Measurements from ENCODE around the gene CSAD. TPM values are rescaled to one million over a fixed set of nuclear protein-coding genes. Genes with fewer than 3 reads are reported as not detected.
A peak's percentile ranks its signal among the peaks of the same experiment; 100 is the strongest.

CSAD gene
- total and polyA plus RNA-seq, 2 of the 13 experiments (the other 11 are each of a cell fraction or from before 2014, with no cell fraction given), result 7.2 to 23.5 TPM

DNA sequence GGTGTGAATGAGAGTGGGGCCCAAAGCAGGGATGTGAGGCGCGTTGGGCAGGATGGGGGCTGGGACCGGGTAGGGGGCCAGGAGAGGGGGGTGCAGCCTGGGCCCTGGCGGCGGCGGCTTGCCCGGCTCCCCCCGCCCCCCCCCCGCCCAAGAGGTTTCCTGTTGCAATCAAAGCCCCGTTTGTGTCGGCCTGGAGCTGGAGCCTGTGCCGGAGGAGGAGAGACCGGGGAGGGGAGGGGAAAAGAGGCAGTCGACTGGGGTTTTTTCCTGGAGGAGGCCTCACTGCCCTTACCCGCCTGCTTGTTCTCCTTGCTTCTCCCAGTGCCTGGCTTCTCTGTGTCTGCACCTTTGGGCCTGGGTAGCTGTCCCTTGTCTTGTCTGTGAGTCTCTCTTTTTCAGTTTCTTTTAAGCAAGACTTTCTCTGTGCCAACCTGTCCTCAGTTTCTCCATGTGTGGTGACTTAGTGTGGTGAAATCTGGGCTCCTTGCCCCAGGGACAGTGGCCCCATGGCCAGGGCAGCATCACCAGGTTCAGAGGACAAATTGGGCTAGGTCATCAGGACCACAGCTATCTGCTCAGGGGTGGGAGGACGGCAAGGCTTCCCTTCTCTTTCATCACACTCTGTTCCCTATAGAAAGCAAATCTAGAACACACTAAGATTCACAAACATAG is 42.8 kb upstream of the CSAD start (continued):
- TF ChIP-seq FOXC1 (CRISPR knock-in tag; IDR thresholded peaks at IDR 0.05; ENCODE audit: borderline replicate concordance) (0 out of 2 replicates have a peak, but pooled peaks have one; percentile 36), ZNF430 (CRISPR knock-in tag; IDR thresholded peaks at IDR 0.05) (no peak), MTA1 (CRISPR knock-in tag; IDR thresholded peaks at IDR 0.05; ENCODE audit: borderline replicate concordance) (no peak), HNRNPK (IDR thresholded peaks at IDR 0.05; ENCODE audit: low read depth, low read length, poor library complexity, severe bottlenecking) (peak; percentile 27), NFATC3 (CRISPR knock-in tag; IDR thresholded peaks at IDR 0.05) (no peak), SRSF1 (optimal IDR thresholded peaks at IDR 0.05; ENCODE audit: low read depth, low read length) (peak; percentile 80), PPARG (CRISPR knock-in tag; conservative IDR thresholded peaks at IDR 0.05) (no peak), ZNF740 (CRISPR knock-in tag; IDR thresholded peaks at IDR 0.05) (no peak), CEBPG (CRISPR knock-in tag; IDR thresholded peaks at IDR 0.05) (0 out of 2 replicates have a peak, but pooled peaks have one; percentile 18), ZFP62 (CRISPR knock-in tag; IDR thresholded peaks at IDR 0.05) (no peak), MBD4 (IDR thresholded peaks at IDR 0.05; ENCODE audit: borderline replicate concordance, low read length) (no peak)
- TF ChIP-seq, protein P1, sequence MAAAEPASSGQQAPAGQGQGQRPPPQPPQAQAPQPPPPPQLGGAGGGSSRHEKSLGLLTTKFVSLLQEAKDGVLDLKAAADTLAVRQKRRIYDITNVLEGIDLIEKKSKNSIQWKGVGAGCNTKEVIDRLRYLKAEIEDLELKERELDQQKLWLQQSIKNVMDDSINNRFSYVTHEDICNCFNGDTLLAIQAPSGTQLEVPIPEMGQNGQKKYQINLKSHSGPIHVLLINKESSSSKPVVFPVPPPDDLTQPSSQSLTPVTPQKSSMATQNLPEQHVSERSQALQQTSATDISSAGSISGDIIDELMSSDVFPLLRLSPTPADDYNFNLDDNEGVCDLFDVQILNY (CRISPR knock-in tag; conservative IDR thresholded peaks at IDR 0.05), result no peak

GRCh38 chr12:53222806-53223261 is 42.1 kb upstream of the CSAD start:
- Histone ChIP-seq H3K27ac (ENCODE audit: extremely low read length, insufficient read depth, low read length) (no peak overlapping the region), H3K4me1 (ENCODE audit: insufficient read depth, low read length) (peaks cover 52% of the 10 kb centered on the region), H3K79me2 (ENCODE audit: insufficient read depth, low read length) (no peaks in the 10 kb centered on the region), H3K4me3 (replicated peaks in 1 of 3; ENCODE audit: insufficient read depth in 1 of 3, low read depth in 2 of 3, low read length in 3 of 3) (peak overlapping the region in 1 of 3 experiments; percentile 89; a peak in 1 of 6 replicates), H4K20me1 (ENCODE audit: insufficient read depth, low read length) (no peaks in the 10 kb centered on the region), H3K9me3 (ENCODE audit: low read length) (no peaks in the 10 kb centered on the region), H3K36me3 (replicated peaks in 1 of 2; ENCODE audit: control insufficient read depth in 1 of 2, insufficient read depth in 2 of 2, low read length in 2 of 2) (no peaks in the 10 kb centered on the region), H3K4me2 (ENCODE audit: low read depth, low read length) (peak overlapping the region; percentile 100), H2AFZ (ENCODE audit: low read length) (no peak overlapping the region), H3K9ac (ENCODE audit: insufficient read depth, low read depth, low read length) (no peak overlapping the region), H3K27me3 (ENCODE audit: control insufficient read depth in 1 of 2, insufficient read depth in 2 of 2, low read length in 2 of 2) (peaks cover 0 to 24% of the 10 kb centered on the region in 2 experiments; a peak in 4 of 5 replicates)
- no TSS peak for BruUV-seq (replicated peaks)
- 14% methylated on average over 4 of the region's 4 CpGs for WGBS (ENCODE audit: low lambda C conversion rate)
- ATAC-seq, result no peak
- DNase-seq (ENCODE audit: low spot score), result no peak
- no peak for FAIRE-seq
- ChIA-PET POLR2A (no interaction called here), CTCF (ENCODE audit: low intra/inter-chr PET ratio, low total read pairs) (no interaction called here)
- intact Hi-C loops (cut with micrococcal nuclease; ENCODE audit: unreplicated experiment) (loop anchor here (5.0 kb wide), 1 partner anchor 74 kb away; the partner anchor contains the start of genes MYG1 and PFDN5), in situ Hi-C loops (cut with HindIII; ENCODE audit: extremely low pct_ligation_motif_present, low pct_unique_long_range_greater_than_20kb) (no loop called here)
- TF ChIP-seq DBP (CRISPR knock-in tag; IDR thresholded peaks at IDR 0.05; ENCODE audit: not compliant biosample characterization), result no peak
- 0 out of 2 replicates have a peak, but pooled peaks have one; percentile 18 for TF ChIP-seq HNRNPL (IDR thresholded peaks at IDR 0.05; ENCODE audit: low read depth, low read length)

Data from HepG2 (cell line).